ENCODE results near the gene SMPX.

SMPX gene

DNA sequence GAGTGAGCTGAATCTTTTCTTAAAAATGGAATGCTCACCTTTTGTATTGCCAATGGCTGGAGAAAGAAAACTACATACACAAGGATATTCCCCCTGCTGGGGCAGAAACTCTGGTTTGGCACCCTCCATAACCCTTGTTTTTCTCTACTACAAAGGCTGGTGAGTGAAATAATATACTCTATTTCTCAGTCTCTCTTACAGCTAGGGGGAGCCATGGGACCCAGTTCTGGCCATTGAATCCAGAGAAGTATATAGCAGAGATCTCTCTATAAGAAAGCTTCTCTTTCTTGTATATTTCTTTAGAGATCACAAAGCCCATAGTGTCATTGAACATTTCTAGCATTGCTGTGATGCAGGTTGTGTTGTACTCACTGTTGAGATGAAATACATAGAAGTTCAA is 49.8 kb downstream of the SMPX start:
- DNase-seq: peak; percentile 4

GRCh38 chrX:21705225-21705624 is 52.7 kb downstream of the SMPX start:
- no peak for DNase-seq

DNA sequence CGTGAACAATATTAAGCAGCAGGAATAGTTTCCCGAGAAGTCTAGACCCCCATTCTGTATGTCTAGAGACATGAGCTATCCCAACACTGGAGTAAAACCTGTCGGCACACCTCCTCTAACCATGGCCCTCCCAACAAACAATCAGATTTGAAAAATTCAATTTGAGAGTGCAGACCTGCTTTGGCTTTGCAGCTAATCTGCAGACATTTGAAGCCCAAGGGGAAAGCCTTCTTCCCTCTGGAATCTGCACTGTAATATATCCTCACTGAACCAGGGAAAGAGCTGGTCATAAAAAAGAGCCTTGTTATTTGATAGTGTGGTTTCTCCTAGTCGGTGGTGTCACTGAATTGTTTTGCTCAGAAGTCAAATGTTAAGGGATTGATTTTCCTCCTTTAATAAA is 55.2 kb downstream of the SMPX start:
- no peak for DNase-seq

DNA sequence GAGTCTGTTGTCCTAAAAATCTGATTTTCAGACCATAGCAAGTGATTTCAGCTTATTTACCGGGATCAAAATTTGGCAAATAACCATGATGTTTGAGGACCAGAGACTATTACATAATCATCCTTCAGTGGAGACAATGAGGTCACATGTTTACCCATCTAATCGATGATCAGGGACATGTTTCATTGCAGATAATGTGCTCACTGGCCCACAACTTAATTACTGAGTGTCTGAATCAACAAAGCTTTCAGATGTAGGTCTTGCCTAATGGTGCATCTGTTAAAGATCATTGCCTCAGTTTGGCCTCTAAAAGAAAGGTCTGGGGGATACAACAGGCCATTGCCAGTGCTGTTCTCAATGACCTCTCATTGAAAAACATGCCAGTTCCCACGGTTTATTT is 56.9 kb downstream of the SMPX start:
- no peak for DNase-seq

DNA sequence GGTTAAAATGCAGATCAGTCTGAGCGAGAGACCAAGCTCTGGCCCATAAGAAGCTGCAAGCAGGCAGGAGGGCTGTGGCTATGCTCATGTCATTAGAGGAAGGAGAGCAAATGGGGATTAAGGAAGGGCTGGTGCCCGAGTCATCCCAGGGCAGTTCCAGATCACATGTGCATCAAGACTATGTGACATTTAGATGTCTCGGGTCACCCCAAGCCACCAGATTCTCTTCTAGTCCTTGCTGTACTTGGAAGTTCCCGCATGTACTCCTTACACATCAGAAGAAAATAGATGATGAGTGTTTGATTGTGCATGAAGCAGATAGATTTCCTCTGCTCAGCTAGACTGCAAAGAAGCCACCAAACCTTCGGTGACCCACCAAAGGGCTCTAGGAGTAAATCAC is 57.6 kb downstream of the SMPX start:
- no peak for DNase-seq

DNA sequence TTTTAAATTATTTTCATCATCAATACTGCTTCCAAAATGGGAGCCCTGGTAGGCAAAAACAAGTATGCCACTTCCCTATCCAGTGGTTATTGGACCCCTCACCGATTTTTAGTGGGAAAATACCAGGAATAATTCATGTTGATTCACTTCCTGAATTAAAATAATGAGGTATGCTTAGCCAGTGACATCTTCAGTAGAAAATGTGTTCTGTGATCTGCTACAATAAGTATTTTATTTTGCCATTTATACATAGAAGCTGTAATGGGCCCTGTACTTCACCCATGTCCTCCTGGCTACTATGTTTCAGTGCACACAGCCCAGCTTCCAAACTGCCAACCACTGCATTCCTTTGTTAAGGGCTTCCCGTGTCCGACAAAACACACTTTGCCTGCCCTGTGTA is 58.8 kb downstream of the SMPX start:
- no peak for DNase-seq

DNA sequence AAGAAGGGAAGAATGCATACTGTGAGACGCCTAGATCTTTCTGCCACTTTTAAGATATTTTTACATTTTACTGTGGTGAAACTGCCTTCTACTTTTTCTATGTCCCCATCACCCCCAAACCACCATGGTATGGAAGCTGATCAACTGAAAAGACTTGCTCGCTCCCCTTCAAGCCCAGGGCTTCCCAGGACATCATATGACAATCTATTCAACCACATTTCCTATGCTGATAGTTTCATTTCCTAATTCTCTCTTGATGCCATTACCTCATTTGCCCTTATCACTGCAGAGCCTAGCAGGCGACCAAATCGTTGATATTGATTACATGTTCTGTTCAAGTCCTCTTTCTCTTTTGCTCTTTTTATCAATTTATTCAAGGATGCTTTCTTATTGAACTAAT is 59.6 kb downstream of the SMPX start:
- DNase-seq: no peak

DNA sequence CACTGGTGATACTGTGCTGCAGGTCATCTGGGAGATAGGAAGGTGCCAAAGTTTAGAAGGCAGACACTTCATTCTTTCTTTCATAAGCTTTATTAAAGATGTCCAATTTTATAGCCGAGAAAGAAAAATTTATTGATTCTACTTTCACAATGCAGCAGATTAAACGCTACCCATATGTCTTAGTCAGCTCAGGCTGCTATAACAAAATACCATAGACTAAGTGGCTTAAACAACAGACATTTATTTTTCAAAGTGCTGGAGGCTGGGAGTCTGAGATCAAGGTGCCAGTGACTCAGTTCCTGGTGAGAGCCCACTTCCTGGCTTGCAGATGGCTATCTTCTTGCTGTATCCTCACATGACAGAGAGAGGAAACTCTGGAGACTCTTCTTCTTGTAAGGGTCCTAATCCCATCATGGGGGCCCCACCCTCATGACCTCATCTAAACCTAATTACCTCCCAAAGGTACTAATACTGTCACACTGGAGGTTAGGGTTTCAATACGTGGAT is 66.4 kb downstream of the SMPX start:
- DNase-seq: peak; percentile 7

GRCh38 chrX:21683941-21684340 is 74.0 kb downstream of the SMPX start:
- no peak for DNase-seq

- DNase-seq: no peak
Observed at GRCh38 chrX:21678048-21678612, 79.8 kb downstream of the SMPX start.

DNA sequence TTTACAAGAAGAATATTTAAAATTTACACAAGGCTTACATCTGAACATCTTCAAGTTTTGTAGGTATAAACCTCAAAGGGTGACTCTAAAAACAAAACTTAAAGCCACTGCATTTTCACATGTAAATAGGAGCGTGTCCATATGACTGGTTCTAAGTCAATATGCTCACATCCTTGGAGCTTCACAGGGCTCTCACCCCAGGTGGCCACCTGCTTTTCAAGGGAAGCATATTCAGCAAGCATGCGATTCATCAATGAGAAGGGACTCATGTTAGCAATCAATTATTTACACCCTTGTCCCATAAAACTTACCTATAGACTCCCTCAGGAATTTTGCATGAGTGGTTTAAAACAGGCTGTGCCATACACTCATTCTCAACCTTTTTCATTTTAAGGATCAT is 82.0 kb downstream of the SMPX start:
- no peak for DNase-seq

- no peak for DNase-seq
Observed at GRCh38 chrX:21674430-21675186, 83.3 kb downstream of the SMPX start.

DNA sequence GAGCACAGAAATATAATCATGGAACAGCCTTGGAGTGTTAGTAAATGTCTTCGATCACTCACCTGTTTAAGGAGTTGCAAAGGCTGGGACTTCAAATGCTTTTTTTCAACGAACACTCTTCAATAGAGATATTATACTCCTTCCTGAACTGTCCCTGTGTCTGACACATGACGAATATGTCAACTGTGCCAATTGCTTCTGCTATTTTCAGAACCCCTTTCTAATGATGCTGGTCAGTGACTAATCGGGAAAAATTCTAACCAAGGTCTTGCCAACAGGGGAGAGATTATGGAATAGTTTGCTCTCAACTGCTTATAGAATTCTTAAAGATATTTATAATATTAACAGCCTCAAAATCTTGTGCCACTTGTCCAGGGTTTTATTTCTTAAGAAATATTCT is 91.2 kb downstream of the SMPX start:
- DNase-seq: no peak

GRCh38 chrX:21666252-21666651 is 91.7 kb downstream of the SMPX start:
- DNase-seq: no peak

GRCh38 chrX:21662761-21663160 is 95.2 kb downstream of the SMPX start:
- DNase-seq: no peak

GRCh38 chrX:21661316-21661715 is 96.6 kb downstream of the SMPX start:
- no peak for DNase-seq

GRCh38 chrX:21660156-21660555 is 97.8 kb downstream of the SMPX start:
- DNase-seq: no peak

GRCh38 chrX:21659320-21659719 is 98.6 kb downstream of the SMPX start:
- no peak for DNase-seq

GRCh38 chrX:21658746-21659145 is 99.2 kb downstream of the SMPX start:
- DNase-seq: no peak

- no peak for DNase-seq
Observed at GRCh38 chrX:21658152-21658737, 99.7 kb downstream of the SMPX start, which contains the start of gene KLHL34. TSS of gene KLHL34 (minus strand) at chrX:21658330. CDS start at chrX:21657788, 542 bp downstream.

DNA sequence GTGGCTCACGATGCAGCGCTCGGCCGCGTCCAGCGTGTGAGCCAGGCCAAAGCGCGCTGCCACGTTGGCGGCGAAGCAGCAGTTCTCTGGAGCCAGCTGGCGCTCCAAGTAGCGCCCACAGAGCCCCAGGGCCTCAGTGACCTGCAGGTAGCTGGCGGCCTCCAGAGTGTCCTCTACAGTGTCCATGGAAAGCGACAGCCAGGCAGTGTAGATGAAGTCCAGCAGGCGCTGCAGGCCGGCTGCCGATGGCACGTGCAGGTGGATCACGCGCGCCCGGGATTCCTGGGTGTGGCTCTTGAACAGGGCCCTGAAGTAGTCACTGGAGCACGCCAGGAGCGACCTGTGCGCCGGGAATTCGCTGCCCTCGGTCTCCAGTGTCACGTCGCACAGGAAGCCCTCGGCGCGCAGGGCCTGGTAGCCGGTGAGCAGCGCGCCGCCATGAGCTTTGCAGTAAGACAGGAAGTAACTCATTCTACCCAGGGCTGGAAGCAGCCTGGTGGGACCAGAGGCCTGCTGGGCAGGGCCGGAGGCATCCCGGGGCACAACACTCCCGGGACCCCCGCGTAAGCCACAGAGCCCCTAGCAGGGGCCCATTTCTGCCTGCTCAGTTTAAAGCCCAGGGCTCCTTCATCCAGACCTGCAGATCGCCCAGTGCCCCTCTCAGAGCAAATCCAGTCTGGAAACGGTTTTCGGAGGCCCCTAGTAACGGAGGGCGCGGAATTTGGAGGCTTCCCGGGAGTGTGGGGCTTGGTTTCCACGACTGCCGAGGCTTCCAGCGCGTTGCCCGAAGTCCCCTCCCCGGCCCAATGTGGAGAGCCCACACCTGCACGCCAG is 100.4 kb downstream of the SMPX start:
- DNase-seq: no peak

DNA sequence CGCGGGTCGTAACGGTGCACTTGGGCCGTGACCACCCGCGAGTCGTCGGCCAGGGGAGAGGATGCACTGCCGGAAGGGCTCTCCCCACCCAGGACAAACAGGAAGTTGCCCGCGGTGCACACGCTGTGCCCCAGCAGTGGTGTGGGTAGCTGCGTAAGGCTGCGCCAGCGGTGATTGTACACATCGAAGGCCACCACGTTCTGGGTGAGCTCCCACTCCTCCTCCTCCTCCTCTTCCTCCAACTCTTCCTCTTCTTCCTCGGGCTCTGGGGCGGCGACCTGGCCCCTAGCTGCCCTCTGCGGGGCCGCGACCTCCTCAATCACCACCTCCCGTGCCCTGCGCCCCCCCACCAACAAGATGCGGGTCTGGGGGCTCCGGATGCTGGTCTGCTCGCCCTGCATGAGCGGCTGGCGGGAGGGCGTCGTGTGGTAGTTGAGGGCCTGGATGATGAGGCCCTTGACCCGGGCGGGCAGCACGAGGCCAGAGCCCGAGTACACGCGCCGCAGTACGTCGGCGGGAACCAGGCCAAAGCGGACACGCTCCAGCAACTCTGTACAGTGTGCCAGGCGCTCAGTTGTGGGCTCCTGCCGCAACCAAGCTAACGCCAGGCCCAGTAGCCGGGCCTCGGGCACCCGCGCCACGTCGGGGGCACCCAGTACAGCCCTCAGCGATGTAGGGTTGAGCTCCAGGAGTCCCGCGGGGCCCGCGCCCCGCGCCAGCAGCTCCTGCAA is 101.2 kb downstream of the SMPX start:
- DNase-seq: no peak
